ENCODE data around the gene GAREM1. TPM values are rescaled to one million over a fixed set of nuclear protein-coding genes. Genes with fewer than 3 reads are reported as not detected.
A peak's percentile ranks its signal among the peaks of the same experiment; 100 is the strongest.

GAREM1 gene
- total RNA-seq, 1 donor from 2014 or later = 11.5 TPM

DNA sequence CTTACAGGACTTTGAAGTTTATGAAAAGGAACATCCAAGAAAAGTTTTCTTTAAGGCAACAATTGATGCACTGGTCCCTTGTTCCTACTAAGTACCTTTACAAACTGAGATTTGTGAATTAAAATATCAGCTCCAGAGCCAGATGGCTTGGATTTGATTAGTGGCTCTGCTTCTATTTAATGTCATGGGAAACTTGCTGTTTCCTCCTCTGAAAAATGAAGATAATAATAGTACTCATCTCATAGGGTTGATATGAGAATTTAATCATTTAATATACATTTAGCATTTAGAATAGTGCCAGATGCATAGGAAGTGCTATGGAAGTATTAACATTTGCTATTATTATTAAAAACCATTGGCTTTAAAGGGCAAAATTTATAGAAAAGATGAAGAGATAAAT lies 2.6 kb upstream of the GAREM1 start:
- H3K27ac ChIP-seq = no peak overlapping the region
- no peaks in the 10 kb centered on the region for H3K36me3 ChIP-seq
- DNase-seq = no peak
- TF ChIP-seq, protein P1, sequence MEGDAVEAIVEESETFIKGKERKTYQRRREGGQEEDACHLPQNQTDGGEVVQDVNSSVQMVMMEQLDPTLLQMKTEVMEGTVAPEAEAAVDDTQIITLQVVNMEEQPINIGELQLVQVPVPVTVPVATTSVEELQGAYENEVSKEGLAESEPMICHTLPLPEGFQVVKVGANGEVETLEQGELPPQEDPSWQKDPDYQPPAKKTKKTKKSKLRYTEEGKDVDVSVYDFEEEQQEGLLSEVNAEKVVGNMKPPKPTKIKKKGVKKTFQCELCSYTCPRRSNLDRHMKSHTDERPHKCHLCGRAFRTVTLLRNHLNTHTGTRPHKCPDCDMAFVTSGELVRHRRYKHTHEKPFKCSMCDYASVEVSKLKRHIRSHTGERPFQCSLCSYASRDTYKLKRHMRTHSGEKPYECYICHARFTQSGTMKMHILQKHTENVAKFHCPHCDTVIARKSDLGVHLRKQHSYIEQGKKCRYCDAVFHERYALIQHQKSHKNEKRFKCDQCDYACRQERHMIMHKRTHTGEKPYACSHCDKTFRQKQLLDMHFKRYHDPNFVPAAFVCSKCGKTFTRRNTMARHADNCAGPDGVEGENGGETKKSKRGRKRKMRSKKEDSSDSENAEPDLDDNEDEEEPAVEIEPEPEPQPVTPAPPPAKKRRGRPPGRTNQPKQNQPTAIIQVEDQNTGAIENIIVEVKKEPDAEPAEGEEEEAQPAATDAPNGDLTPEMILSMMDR (IDR thresholded peaks at IDR 0.05) = no peak
- no peak for ATAC-seq
- H3K9me3 ChIP-seq = no peaks in the 10 kb centered on the region
- no peak overlapping the region for H3K4me3 ChIP-seq
- peaks cover 6% of the 10 kb centered on the region for H3K4me1 ChIP-seq
- intact Hi-C loops (cut with DNase I) = no loop called here
- no peaks in the 10 kb centered on the region for H3K27me3 ChIP-seq

DNA sequence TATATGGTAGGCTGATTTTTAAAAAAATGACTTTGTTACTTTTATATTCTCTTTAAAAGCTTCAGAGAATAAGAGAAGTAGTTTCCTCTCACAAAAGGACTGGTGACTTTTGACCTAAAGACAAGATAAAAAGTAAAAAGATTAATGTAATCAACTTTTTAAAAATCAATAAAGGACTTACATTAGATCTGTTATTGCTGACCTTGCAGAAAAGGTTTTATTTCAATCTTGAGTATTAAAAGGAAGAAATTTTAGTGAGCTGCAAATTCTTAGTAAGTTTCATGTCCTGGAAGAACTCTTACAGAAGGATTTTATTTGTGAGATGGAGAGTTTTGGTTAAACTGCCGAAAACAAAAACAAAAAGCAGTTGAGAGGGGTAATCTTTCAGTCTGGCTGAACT lies 2.2 kb upstream of the GAREM1 start:
- TF ChIP-seq, protein P1 (IDR thresholded peaks at IDR 0.05) = no peak
- Histone ChIP-seq H3K4me3 (no peak overlapping the region), H3K9me3 (no peaks in the 10 kb centered on the region), H3K27ac (no peak overlapping the region), H3K36me3 (no peaks in the 10 kb centered on the region), H3K4me1 (peaks cover 6% of the 10 kb centered on the region), H3K27me3 (no peaks in the 10 kb centered on the region)
- DNase-seq (no peak), ATAC-seq (no peak)
- intact Hi-C loops (cut with DNase I) = no loop called here

DNA sequence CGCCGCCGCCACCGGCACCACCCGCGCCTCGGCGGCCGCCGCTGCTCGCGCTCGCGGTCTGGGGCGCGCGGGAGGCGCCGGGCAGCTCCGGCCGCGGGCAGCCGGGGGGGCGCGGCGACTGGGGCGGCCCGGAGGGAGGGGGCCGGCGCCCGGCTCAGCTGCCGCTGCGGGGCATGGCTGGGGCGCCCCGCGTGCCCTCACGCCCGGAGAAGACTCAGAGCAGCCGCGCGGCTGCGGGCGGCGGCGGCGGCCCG lies 295 bp downstream of the GAREM1 start:
- Histone ChIP-seq H3K4me3 (peak overlapping the region; percentile 65), H3K36me3 (no peaks in the 10 kb centered on the region), H3K9me3 (no peaks in the 10 kb centered on the region), H3K27ac (peak overlapping the region; percentile 56), H3K4me1 (peaks cover 6% of the 10 kb centered on the region), H3K27me3 (no peaks in the 10 kb centered on the region)
- TF ChIP-seq, protein P1 (IDR thresholded peaks at IDR 0.05) = no peak
- DNase-seq = no peak
- intact Hi-C loops (cut with DNase I) = no loop called here
- no peak for ATAC-seq

DNA sequence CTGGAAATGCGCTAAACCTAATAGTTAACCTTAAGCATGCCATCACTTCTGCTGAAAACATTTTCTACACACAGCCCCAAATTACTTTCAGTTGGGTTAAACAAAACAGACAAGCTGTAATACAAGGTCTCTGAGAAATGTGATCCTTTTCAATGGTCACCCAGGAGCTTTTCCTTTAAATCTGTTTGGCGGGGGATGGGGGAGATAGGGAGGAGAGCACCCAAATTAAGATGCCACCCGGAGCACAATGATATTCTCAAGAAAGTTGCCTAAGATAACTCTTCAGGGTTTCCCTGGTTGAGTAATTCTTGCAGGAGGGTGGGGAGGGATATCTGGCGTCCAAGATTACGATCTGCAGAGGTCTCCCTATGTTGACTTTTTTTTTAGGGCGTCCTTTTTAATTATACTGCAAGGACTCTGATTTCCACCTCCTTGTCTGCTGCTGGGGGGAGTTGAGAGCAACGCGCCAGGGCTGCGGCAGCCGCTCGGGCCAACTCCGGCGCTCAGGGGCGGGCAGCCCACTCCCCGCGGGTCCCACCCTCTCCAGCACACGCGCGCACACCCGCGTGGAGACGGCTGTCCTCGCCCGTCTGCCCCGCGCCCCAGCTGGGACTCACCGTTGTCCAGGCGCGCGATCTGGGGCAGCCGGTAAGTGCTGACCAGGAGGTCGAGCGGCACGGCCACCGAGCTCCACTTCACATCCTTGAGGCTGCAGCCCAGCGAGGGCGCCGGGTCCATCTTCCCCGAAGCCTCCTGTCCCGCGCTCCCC lies 807 bp downstream of the GAREM1 start:
- H3K4me1 ChIP-seq = peaks cover 6% of the 10 kb centered on the region
- TF ChIP-seq, protein P1 (IDR thresholded peaks at IDR 0.05) = no peak
- intact Hi-C loops (cut with DNase I) = no loop called here
- DNase-seq (peak; percentile 73), ATAC-seq (peak; percentile 3)
- H3K27ac ChIP-seq = peak overlapping the region; percentile 56
- H3K9me3 ChIP-seq = no peaks in the 10 kb centered on the region
- no peaks in the 10 kb centered on the region for H3K36me3 ChIP-seq
- H3K27me3 ChIP-seq = no peaks in the 10 kb centered on the region
- peak overlapping the region; percentile 65 for H3K4me3 ChIP-seq

DNA sequence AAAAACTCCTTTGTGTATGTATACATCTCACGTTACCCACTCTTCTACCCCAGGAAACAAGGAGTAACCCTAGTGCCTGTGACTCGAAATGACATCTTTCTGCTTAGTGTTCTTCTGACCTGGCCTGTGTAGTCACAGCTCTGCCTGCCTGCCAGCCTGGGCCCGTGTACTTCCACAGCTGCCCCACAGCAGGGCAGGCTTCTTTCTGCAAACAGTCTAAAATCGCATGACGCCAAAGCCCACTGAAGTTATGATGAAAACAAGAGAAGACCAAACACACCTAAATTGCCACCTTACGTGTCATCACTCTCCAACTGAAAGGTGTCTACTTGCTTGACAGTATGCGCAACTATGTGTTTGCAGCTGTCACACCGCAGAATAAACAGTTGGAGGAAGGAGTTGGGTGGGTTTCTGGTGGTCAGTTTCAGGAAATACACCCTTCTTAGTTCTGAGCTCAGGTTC lies 1.5 kb downstream of the GAREM1 start:
- Histone ChIP-seq H3K4me3 (peak overlapping the region; percentile 65), H3K36me3 (no peaks in the 10 kb centered on the region), H3K27me3 (no peaks in the 10 kb centered on the region), H3K27ac (no peak overlapping the region), H3K9me3 (no peaks in the 10 kb centered on the region), H3K4me1 (peaks cover 6% of the 10 kb centered on the region)
- intact Hi-C loops (cut with DNase I) = no loop called here
- DNase-seq = no peak
- TF ChIP-seq, protein P1 (IDR thresholded peaks at IDR 0.05) = peak; percentile 26
- ATAC-seq = no peak

All from upper lobe of right lung (tissue), 1 donor.